Activated gamma-delta T cell treated with Interleukin-2 at 50 U/mL for 16 hours (primary cell): ENCODE data around the gene NTHL1.

ENCODE experiments used
- DNase-seq: peaks from one replicate; pipeline ENCODE4 v3.0.0-alpha.2; 2020

NTHL1 gene

DNA sequence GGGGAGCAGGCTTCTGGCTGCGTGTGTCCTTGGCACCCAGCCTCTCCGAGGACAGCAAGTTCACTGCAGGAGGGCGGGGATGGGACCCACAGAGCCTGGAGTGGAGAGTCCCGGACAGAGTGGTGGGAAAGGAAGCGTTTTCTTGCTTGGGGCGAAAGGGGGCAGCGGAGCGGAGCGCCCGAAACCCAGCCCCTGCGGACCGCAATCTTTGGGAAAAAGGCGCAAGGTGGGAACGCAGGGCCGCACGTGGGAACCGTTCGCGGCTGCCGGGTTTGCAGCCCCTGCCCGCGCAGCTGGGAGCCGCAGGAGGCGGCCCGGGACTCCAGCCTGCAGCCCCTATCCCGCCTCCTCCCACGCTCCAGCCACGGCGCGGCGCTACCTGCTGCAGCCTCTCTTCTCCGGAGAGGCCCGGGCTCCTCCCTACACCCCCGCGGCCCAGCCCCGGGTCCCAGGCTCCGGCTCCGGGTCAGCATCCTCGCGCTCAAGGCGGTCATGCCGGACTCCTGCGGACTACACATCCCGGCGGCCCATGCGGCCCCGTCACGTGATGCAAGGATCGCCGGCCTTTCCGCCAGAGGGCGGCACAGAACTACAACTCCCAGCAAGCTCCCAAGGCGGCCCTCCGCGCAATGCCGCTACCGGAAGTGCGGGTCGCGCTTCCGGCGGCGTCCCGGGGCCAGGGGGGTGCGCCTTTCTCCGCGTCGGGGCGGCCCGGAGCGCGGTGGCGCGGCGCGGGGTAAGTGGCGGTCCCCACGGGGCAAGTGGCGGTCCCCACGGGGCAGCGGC lies at the start of gene NTHL1, which contains the start of gene TSC2:
Gene NTHL1, minus strand, starts transcription at position 505 of the 786 bp plus-strand sequence. Its CDS starts 11 bp downstream, at position 494.
Gene TSC2, plus strand, starts transcription at position 656 of the 786 bp plus-strand sequence. CDS start 631 bp downstream, outside the sequence.
- DNase-seq: peak; percentile 93

DNA sequence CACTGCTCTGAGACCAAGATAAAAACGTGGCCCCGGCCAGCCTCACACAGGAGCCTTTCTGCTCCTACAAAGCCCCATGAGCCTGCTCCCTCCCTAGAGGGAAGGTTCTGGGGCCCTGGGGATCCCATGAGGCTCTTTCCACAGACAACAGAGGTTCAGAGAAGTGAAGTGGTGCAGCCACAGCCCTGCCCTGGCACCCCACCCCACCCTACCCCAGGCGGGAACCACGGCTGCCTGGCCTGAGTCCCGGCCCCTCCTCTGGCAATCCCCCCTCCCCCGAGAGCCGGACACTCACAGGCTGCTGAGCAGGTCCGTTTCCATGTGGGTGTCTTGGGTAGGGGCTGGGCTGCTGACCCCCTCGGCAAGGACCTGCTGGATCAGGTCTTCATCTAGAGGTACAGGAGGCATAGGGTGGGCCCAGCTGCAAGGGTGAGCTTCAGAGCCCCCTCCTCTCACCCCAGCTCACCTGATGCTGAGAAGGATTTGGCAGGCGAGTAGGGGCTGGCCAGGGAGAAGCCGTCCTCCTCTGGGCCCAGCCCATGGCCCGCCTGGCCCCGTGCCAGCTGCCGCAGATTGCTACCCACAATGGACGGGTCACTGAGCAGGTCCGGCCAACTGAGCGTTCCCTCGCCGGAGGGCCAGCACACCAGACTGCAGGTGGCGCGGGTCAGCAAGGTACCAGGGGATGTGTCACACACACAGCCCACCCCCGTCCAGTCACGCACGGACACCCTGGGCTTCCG lies 49.4 kb upstream of the NTHL1 start:
- no peak for DNase-seq

GRCh38 chr16:2095918-2096582 lies 48.4 kb upstream of the NTHL1 start:
- DNase-seq: no peak

DNA sequence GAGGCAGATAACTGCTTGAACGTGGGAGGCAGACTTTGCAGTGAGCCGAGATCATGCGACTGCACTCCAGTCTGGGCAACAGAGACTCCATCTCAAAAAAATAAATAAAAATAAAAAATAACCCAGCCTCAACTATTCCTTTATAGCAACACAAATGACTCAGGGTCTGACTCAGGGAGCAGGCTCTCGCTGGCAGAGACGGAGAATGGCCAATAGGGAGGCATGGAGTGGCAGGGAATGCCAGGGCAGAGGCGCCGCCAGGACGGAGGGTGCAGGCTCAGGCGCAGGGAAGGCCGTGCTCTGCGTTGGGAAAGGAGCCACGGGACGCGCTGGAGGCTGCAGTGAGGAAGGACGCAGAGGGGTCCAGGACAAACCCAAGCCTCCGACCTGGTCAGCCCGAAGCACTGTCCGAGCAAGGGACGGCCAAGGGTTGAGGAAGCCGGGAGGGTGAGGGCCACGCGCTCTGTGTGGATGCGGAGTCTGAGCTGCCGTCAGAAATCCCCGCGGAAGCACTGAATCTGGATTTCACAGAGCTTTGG lies 47.8 kb upstream of the NTHL1 start:
- DNase-seq: no peak

DNA sequence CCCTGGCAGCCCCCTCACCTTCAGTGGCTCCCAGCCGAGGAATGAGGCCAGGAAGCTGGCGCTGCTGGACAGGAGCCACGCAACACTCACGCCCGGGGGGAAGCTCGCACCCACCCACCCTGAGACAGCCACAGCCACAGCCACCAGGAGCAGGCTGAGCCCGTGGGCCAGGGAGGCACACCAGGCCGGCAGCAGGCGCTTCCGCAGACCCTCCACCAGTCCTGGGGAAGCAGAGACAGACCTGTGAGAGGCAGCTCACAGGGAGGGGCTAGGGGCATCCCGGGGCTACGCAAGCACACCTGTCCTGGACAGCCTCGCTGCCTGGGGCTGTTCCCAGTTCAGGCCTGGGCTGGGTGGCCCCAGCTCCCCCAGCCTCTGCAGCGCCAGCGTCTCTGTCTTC lies 46.2 kb upstream of the NTHL1 start:
- no peak for DNase-seq

DNA sequence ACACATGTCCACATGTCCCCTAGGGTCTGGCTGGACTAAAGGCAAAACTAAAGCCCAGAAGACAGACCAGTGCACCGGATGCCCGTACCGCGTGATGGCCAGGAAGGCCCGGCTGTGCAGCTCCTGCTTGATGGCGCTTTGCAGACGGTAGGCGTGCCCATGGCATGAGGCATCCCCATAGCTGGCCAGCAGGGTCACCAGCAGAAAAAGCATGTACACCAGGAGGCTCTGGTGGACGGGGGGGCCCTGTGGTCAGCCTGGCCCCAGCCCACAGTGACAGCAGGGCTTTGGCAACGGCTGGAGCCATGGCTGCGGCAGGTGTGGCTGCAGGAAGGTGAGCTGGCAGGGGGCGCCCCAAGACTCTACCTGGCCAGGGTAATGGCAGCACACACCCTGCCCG lies 45.2 kb upstream of the NTHL1 start:
- DNase-seq: no peak

DNA sequence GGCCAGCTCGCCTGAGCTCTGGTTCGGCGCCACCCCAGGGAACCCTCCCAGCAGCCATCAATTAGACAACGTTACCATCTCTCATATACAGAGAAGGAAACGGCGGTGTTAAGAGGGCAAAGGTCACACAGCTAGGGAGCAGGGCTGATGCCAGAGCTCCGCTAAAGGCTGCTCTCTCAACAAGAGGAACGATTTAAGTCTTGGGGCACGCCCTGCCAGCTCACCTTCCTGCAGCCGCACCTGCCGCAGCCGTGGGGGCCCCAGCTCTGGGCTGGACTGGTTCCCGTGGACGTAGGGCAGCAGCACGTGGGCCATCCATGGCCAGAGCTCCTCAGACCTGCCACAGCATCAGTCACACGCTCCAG lies 44.6 kb upstream of the NTHL1 start:
- DNase-seq: no peak

DNA sequence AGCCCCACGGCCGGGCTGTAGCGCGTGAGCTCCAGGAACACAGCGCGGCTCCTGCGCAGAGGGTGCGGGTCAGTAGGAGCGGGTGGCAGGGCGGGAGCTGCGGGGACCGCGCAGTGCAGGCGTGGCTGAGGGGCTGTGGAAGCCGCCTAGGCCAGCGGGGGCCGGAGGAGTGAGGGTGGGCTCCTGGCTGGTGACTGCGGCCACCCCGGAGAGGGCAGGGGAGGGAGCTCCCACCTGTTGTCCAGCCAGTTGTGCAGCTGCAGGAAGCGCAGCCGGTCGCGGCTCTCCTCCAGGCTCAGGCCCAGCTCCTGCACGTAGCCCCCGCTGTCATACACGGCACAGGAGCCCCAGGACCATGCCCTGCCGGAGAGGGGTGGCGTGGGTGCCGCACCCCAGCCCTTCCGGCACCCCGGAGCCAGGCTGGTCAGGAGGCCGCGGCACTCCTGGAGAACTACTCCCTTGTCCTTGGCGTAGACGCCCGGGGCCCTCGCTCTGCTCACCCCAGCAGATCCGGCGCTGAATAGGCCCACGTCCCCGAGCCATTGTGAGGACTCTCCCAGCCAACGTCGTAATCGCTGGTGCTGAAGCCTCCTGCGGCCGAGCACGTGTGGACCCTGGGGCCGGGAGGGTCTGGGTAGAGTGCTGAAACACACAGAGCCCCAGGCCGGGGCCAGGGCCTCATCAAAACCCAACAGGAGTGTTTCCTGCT lies 44.1 kb upstream of the NTHL1 start:
- DNase-seq: no peak

DNA sequence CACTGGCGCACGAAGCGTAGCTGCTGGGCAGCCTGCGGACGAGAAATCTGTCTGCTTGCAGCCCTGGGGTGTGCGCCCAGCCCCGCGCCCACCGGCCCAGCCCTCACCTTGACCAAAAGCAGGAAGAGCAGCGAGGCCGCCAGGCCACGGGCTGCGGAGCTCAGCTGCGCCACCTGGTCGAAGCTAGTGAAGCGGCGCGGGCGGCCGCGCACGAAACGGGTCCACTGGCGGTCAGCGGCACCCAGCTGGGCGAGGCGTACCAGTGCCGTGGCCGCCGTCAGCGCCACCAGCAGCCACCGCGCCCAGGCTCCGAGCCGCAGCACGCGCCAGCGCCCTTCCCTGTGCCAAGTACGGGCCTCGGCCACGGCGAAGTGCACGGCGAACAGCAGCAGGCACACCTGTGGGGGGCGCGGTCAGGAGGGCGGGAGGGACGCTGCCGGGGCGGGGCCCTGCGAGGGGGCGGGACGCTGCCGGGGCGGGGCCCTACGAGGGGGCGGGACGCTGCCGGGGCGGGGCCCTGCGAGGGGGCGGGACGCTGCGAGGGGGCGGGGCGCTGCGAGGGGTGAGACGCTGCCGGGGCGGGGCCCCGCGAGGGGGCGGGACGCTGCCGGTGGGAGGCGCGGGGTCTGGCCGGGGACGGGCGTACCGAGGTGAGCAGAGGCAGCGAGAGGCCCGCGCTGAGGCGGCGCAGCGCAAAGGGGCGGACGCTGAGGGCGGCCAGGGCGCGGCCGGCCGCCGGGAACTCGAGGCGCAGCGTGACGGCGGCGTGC lies 43.3 kb upstream of the NTHL1 start:
- DNase-seq: no peak

DNA sequence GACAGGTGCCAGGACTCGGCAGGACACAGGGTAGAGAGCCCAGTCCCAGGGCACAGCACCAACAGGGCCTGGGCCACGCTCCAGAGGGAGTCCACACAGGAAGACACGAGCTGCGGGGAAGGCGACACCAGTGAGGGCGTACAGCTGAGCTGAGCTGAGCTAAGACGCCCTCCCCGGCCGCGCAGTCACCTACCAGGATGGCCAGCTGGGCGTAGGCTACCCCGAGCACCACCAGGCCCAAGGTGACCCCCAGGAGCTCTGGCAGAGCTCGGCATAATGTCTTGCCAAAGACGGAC lies 42.8 kb upstream of the NTHL1 start:
- DNase-seq: no peak

- no peak for DNase-seq
Measured at GRCh38 chr16:2089706-2090480, 42.3 kb upstream of the NTHL1 start.

DNA sequence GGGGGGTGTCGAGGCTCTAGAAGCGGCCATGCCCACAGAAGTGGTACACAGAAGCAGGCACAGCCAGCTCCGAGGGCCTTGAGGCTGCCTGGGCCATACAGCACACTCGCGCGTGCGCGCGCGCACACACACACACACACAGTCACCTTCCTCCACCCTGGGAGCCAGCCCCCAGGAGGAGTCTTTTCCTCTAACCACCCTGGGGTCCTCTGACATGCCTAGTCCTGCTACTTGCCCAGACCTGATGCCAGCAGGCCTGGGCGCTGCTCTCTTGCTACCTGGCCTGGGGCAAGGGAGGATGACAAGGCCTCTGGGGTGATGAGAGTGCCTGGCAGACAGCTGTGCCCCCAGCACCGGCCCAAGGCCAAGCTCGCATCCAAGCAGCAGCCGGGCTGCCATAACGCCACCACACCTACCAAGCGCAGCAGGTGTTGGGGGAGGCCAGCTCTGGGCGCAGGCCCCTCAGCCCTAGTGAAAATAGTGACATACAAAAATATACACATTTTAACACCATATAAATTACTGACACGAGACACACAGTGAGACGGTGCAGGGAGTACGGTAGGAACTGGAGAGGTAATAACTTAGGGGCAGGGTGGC lies 41.2 kb upstream of the NTHL1 start:
- no peak for DNase-seq

- no peak for DNase-seq
Measured at GRCh38 chr16:2087748-2088631, 40.4 kb upstream of the NTHL1 start.

- DNase-seq: no peak
Measured at GRCh38 chr16:2086812-2087747, 39.4 kb upstream of the NTHL1 start.

- no peak for DNase-seq
Measured at GRCh38 chr16:2086106-2086742, 38.6 kb upstream of the NTHL1 start.

GRCh38 chr16:2085669-2086068 lies 38.0 kb upstream of the NTHL1 start:
- no peak for DNase-seq

GRCh38 chr16:2084895-2085625 lies 37.4 kb upstream of the NTHL1 start:
- no peak for DNase-seq
